ENCODE data around the gene GSG1L. TPM values are rescaled to one million over a fixed set of nuclear protein-coding genes. Genes with fewer than 3 reads are reported as not detected.

Gene GSG1L
- total RNA-seq, 1 experiment from 2014 or later: not detected

DNA sequence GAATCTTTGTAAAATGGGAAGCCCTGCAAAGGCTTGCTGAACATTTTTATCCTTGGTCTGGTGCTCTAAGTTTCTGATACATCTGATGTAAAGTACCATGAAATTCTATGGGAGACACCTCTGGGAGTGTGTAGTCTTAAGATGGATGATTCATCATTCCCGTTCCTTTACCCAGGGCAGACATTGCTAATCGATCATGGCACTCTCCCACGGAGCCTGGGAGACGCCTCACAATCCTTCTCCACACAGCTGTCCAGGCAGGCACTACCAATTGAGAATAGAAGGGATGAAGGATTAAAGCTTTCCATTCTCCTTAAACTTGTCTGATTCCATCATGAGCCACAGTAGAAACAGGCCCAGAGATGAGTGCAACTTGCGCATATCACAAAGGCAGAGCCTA, 144.8 kb downstream of the GSG1L start:
- no peak for DNase-seq
- Histone ChIP-seq H3K79me2 (ENCODE audit: low read depth) (no peaks in the 10 kb centered on the region), H3K4me2 (no peak overlapping the region), H2AFZ (no peak overlapping the region), H3F3A (ENCODE audit: insufficient read depth, low read depth) (no peaks in the 10 kb centered on the region), H4K20me1 (ENCODE audit: insufficient read depth) (no peaks in the 10 kb centered on the region), H3K4me3 (no peak overlapping the region), H3K27ac (no peak overlapping the region), H3K9me3 (ENCODE audit: insufficient read depth, low read depth) (no peaks in the 10 kb centered on the region), H3K36me3 (ENCODE audit: low read depth) (no peaks in the 10 kb centered on the region), H3K4me1 (replicated peaks; ENCODE audit: insufficient read depth) (no peaks in the 10 kb centered on the region), H3K27me3 (ENCODE audit: insufficient read depth, low read depth) (peaks cover 86% of the 10 kb centered on the region), H3K9me2 (ENCODE audit: insufficient read depth) (no peaks in the 10 kb centered on the region)
- POLR2A ChIA-PET (ENCODE audit: unreplicated experiment): no interaction called here
- no TSS peak for BruUV-seq (replicated peaks)
- CTCF ChIA-PET: no interaction called here
- TF ChIP-seq, protein P1, sequence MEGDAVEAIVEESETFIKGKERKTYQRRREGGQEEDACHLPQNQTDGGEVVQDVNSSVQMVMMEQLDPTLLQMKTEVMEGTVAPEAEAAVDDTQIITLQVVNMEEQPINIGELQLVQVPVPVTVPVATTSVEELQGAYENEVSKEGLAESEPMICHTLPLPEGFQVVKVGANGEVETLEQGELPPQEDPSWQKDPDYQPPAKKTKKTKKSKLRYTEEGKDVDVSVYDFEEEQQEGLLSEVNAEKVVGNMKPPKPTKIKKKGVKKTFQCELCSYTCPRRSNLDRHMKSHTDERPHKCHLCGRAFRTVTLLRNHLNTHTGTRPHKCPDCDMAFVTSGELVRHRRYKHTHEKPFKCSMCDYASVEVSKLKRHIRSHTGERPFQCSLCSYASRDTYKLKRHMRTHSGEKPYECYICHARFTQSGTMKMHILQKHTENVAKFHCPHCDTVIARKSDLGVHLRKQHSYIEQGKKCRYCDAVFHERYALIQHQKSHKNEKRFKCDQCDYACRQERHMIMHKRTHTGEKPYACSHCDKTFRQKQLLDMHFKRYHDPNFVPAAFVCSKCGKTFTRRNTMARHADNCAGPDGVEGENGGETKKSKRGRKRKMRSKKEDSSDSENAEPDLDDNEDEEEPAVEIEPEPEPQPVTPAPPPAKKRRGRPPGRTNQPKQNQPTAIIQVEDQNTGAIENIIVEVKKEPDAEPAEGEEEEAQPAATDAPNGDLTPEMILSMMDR (conservative IDR thresholded peaks at IDR 0.05): no peak
- no peak for TF ChIP-seq EZH2 (IDR thresholded peaks at IDR 0.05; ENCODE audit: low read depth)
- intact Hi-C loops (cut with micrococcal nuclease; ENCODE audit: unreplicated experiment): no loop called here

DNA sequence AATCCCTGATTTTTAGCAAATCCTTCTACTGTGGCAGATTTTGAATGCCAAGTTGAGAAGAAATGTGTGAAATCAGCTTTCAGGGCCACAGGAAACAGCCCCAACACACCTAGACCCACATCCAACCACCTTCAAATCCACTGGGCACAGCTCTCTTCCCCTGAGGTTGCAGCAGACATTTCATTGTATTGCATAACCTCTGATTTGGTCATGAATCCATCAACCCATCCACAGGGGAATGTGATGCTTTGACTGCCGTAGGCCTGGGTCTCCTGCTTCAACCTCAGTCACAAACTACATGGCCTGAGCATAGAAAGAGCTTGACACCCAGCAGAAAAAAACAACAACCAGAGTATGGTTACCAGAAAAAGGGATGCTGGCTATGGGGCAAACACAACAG, 145.6 kb downstream of the GSG1L start:
- no peak overlapping the region for H2AFZ ChIP-seq
- H3K9me3 ChIP-seq (ENCODE audit: insufficient read depth, low read depth): no peaks in the 10 kb centered on the region
- ChIA-PET POLR2A (ENCODE audit: unreplicated experiment) (no interaction called here), CTCF (no interaction called here)
- H3K4me3 ChIP-seq: no peak overlapping the region
- no peak for DNase-seq
- H3K27ac ChIP-seq: no peak overlapping the region
- no peaks in the 10 kb centered on the region for H3F3A ChIP-seq (ENCODE audit: insufficient read depth, low read depth)
- no peaks in the 10 kb centered on the region for H3K4me1 ChIP-seq (replicated peaks; ENCODE audit: insufficient read depth)
- no peak for TF ChIP-seq EZH2 (IDR thresholded peaks at IDR 0.05; ENCODE audit: low read depth)
- H3K4me2 ChIP-seq: no peak overlapping the region
- no peaks in the 10 kb centered on the region for H3K9me2 ChIP-seq (ENCODE audit: insufficient read depth)
- no TSS peak for BruUV-seq (replicated peaks)
- H3K79me2 ChIP-seq (ENCODE audit: low read depth): no peaks in the 10 kb centered on the region
- H3K27me3 ChIP-seq (ENCODE audit: insufficient read depth, low read depth): peaks cover 89% of the 10 kb centered on the region
- H4K20me1 ChIP-seq (ENCODE audit: insufficient read depth): no peaks in the 10 kb centered on the region
- intact Hi-C loops (cut with micrococcal nuclease; ENCODE audit: unreplicated experiment): no loop called here
- no peaks in the 10 kb centered on the region for H3K36me3 ChIP-seq (ENCODE audit: low read depth)

GRCh38 chr16:27911486-27911885, 152.0 kb downstream of the GSG1L start:
- H3K4me3 ChIP-seq: no peak overlapping the region
- H3K9me3 ChIP-seq (ENCODE audit: insufficient read depth, low read depth): no peaks in the 10 kb centered on the region
- ChIA-PET POLR2A (ENCODE audit: unreplicated experiment) (no interaction called here), CTCF (no interaction called here)
- TF ChIP-seq EZH2 (IDR thresholded peaks at IDR 0.05; ENCODE audit: low read depth): no peak
- TF ChIP-seq, protein P1 (conservative IDR thresholded peaks at IDR 0.05): no peak
- H4K20me1 ChIP-seq (ENCODE audit: insufficient read depth): no peaks in the 10 kb centered on the region
- H3K4me2 ChIP-seq: no peak overlapping the region
- peaks cover 65% of the 10 kb centered on the region for H3K27me3 ChIP-seq (ENCODE audit: insufficient read depth, low read depth)
- no peak overlapping the region for H2AFZ ChIP-seq
- H3K79me2 ChIP-seq (ENCODE audit: low read depth): no peaks in the 10 kb centered on the region
- H3F3A ChIP-seq (ENCODE audit: insufficient read depth, low read depth): no peaks in the 10 kb centered on the region
- H3K27ac ChIP-seq: no peak overlapping the region
- no peak for DNase-seq
- no TSS peak for BruUV-seq (replicated peaks)
- no peaks in the 10 kb centered on the region for H3K9me2 ChIP-seq (ENCODE audit: insufficient read depth)
- H3K36me3 ChIP-seq (ENCODE audit: low read depth): no peaks in the 10 kb centered on the region
- no peaks in the 10 kb centered on the region for H3K4me1 ChIP-seq (replicated peaks; ENCODE audit: insufficient read depth)
- intact Hi-C loops (cut with micrococcal nuclease; ENCODE audit: unreplicated experiment): no loop called here

GRCh38 chr16:27907457-27907972, 156.0 kb downstream of the GSG1L start:
- TF ChIP-seq, protein P1 (conservative IDR thresholded peaks at IDR 0.05): no peak
- no peak for TF ChIP-seq EZH2 (IDR thresholded peaks at IDR 0.05; ENCODE audit: low read depth)
- CTCF ChIA-PET: no interaction called here

More at GRCh38 chr16:27907457-27907972, 156.0 kb downstream of the GSG1L start:
- no TSS peak for BruUV-seq (replicated peaks)
- Histone ChIP-seq H3K27me3 (ENCODE audit: insufficient read depth, low read depth) (peaks cover 74% of the 10 kb centered on the region), H3K9me2 (ENCODE audit: insufficient read depth) (no peaks in the 10 kb centered on the region), H3K9me3 (ENCODE audit: insufficient read depth, low read depth) (no peaks in the 10 kb centered on the region), H3K36me3 (ENCODE audit: low read depth) (no peaks in the 10 kb centered on the region), H3K4me3 (no peak overlapping the region), H3K4me2 (no peak overlapping the region), H2AFZ (no peak overlapping the region), H3F3A (ENCODE audit: insufficient read depth, low read depth) (no peaks in the 10 kb centered on the region), H3K79me2 (ENCODE audit: low read depth) (no peaks in the 10 kb centered on the region), H3K4me1 (replicated peaks; ENCODE audit: insufficient read depth) (no peaks in the 10 kb centered on the region), H4K20me1 (ENCODE audit: insufficient read depth) (no peaks in the 10 kb centered on the region), H3K27ac (no peak overlapping the region)
- no peak for DNase-seq
- POLR2A ChIA-PET (ENCODE audit: unreplicated experiment): no interaction called here
- intact Hi-C loops (cut with micrococcal nuclease; ENCODE audit: unreplicated experiment): no loop called here

Data from PC-9 (cell line).